Prostate gland (tissue), 2 donors: Measurements from ENCODE around the gene SFR1. TPM values are rescaled to one million over a fixed set of nuclear protein-coding genes. Genes with fewer than 3 reads are reported as not detected.

Source experiments
- DNase-seq: peaks from one replicate; pipeline ENCODE4 v3.0.0-alpha.2; 2019; ENCODE audit warnings: low spot score
- H3K27ac ChIP-seq, 2 donors: fragments of 200-600 bp; sonication (generic); 2 replicates each; pipeline ENCODE4 v1.5.1; 2017 to 2019
- H3K27me3 ChIP-seq: fragments of 200-600 bp; sonication (generic); replicated peaks from 2 replicates; pipeline ENCODE4 v1.5.1; 2019; ENCODE audit not compliant: insufficient read depth
- H3K36me3 ChIP-seq, 2 donors: fragments of 200-600 bp; sonication (generic); 1 replicate in 1 of 2; 2 replicates in 1 of 2; pipeline versions ENCODE4 v1.5.1 to v1.8.1; 2017 to 2019
- H3K4me1 ChIP-seq: fragments of 200-600 bp; sonication (generic); replicated peaks from 2 replicates; pipeline ENCODE4 v1.5.1; 2019
- H3K4me3 ChIP-seq, 2 donors: fragments of 200-600 bp; sonication (generic); 2 replicates each; pipeline ENCODE4 v1.5.1; 2017 to 2019
- H3K9me3 ChIP-seq: fragments of 200-600 bp; sonication (generic); 2 replicates; pipeline ENCODE4 v1.5.1; 2017
- POLR2A ChIP-seq: fragments of 450-650 bp; IDR thresholded peaks from one replicate; pipeline ENCODE4 v1.6.1; 2016; ENCODE audit warnings: antibody characterized with exemption, mild to moderate bottlenecking
- POLR2AphosphoS5 ChIP-seq: sonication (generic); formaldehyde crosslinking; IDR thresholded peaks from one replicate; pipeline ENCODE4 v1.6.1; 2017; ENCODE audit warnings: antibody characterized with exemption
- WGBS: methylation state at CpG from one replicate; pipeline ENCODE4 v1.1.5; 2018; 5-methylcytosine and 5-hydroxymethylcytosine counted together
- intact Hi-C: fragments of 100-400 bp; cut with DNase I; formaldehyde crosslinking; loops from one replicate; pipeline ENCODE4 v1.14.2; 2022
- total RNA-seq, 2 donors: library from RNA; depleted of rRNA; stranded (reverse); fragments of >200 nt; gene quantifications; one replicate each; pipeline ENCODE4 v1.1.0, GENCODE V29; 2016
- TF ChIP-seq, protein P1 (sequence below), 4 experiments: fragments of 200-600 bp in 2 of 4; fragments of 450-650 bp in 2 of 4; sonication (generic) in 2 of 4; IDR thresholded peaks; 1 replicate in 3 of 4; 2 replicates in 1 of 4; pipeline ENCODE4 v1.5.1; 2016 to 2019; ENCODE audit warnings: antibody characterized with exemption in 4 of 4, mild to moderate bottlenecking in 2 of 4, moderate library complexity in 2 of 4

The SFR1 gene, protein sequence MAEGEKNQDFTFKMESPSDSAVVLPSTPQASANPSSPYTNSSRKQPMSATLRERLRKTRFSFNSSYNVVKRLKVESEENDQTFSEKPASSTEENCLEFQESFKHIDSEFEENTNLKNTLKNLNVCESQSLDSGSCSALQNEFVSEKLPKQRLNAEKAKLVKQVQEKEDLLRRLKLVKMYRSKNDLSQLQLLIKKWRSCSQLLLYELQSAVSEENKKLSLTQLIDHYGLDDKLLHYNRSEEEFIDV
- total RNA-seq, result 10 to 100 TPM in 1 of 2 donors, 1 to 10 TPM in 1; 8.1 to 16.3 TPM

DNA sequence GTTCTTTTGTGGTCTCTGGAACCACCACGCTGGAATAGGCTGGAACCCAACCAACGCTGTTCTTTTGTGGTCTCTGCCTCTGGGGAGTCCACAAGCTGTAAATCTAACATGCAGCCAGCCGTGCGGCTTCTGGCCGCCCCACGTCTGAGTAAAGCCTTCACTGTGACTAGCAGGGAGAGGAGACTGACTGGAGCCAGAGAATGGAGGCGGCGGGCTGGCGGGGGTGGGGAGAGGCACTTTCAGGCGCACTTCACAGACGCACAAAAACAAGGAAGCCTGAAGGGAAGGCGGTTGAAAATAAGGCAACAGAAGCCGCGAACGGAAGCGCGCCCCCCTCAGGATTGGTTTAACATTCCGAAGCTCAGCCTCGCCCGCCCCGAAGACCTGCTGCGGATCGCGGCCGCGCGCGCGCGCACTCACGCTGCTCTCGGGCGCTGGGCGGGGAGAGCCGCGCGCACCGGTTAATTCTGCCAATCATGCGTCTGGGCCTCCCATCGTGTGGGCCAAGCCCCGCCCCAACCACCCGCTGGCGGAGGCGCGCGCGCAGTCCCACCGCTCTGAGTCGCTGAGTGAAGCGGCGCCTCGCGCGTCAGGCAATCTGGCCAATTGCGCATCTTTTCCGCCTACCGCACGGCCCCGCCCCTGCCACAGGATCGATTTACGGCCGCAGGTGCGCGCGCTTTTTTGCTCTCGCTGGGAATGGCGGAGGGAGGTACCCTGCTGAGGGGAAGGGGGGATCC lies at the start of gene SFR1:
TSS of gene SFR1 (plus strand) at position 687 of the 740 bp plus-strand sequence. CDS start at position 700, 13 bp downstream.
- TF ChIP-seq POLR2A, result peak; percentile 87
- peak; percentile 95 for TF ChIP-seq POLR2AphosphoS5
- TF ChIP-seq, protein P1, sequence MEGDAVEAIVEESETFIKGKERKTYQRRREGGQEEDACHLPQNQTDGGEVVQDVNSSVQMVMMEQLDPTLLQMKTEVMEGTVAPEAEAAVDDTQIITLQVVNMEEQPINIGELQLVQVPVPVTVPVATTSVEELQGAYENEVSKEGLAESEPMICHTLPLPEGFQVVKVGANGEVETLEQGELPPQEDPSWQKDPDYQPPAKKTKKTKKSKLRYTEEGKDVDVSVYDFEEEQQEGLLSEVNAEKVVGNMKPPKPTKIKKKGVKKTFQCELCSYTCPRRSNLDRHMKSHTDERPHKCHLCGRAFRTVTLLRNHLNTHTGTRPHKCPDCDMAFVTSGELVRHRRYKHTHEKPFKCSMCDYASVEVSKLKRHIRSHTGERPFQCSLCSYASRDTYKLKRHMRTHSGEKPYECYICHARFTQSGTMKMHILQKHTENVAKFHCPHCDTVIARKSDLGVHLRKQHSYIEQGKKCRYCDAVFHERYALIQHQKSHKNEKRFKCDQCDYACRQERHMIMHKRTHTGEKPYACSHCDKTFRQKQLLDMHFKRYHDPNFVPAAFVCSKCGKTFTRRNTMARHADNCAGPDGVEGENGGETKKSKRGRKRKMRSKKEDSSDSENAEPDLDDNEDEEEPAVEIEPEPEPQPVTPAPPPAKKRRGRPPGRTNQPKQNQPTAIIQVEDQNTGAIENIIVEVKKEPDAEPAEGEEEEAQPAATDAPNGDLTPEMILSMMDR (IDR thresholded peaks at IDR 0.05), result peak; percentile 48 to 83 (median 64)
- under 1% methylated on average over 67 of the region's 67 CpGs for WGBS
- intact Hi-C loops, result loop anchor here (5.0 to 10.0 kb wide), 3 partner anchors 143 to 234 kb away; partner anchors contain the start of genes GSTO2 and SLK

DNA sequence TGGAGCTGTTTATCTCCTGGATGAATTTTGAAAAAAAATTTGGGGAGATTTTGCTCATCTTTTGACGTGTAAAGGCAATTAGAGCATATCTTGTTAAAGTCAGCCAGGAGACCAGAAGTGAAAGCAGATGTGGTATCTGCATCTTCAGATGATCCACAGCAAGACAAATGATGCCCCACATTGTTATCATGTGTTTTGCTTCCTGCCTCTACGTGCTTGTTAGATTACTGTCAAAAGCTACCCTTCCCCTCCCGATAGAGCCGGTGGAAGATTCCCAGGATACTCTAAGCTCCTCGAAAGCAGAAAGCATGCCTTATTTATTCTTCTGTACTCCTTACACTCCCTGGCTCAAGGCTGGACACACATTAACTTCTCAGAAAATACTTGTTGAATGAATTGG lies 49.2 kb upstream of the SFR1 start:
- Histone ChIP-seq H3K4me1 (no peaks in the 10 kb centered on the region), H3K9me3 (no peaks in the 10 kb centered on the region), H3K4me3 (no peak overlapping the region), H3K27ac (no peak overlapping the region), H3K36me3 (no peaks in the 10 kb centered on the region), H3K27me3 (no peaks in the 10 kb centered on the region)
- TF ChIP-seq POLR2A (no peak), POLR2AphosphoS5 (no peak)
- TF ChIP-seq, protein P1 (IDR thresholded peaks at IDR 0.05), result no peak
- WGBS, result 66% methylated on average over 5 of the region's 5 CpGs
- intact Hi-C loops, result no loop called here
- no peak for DNase-seq

More for the DNA sequence above, at the start of gene SFR1:
- DNase-seq, result peak; percentile 99
- Histone ChIP-seq H3K36me3 (no peaks in the 10 kb centered on the region), H3K9me3 (no peaks in the 10 kb centered on the region), H3K4me3 (peak within 1 kb of the TSS; percentile 63 to 71), H3K4me1 (peaks cover 3% of the 10 kb centered on the region), H3K27me3 (no peaks in the 10 kb centered on the region), H3K27ac (peak within 1 kb of the TSS; percentile 93 to 98)

DNA sequence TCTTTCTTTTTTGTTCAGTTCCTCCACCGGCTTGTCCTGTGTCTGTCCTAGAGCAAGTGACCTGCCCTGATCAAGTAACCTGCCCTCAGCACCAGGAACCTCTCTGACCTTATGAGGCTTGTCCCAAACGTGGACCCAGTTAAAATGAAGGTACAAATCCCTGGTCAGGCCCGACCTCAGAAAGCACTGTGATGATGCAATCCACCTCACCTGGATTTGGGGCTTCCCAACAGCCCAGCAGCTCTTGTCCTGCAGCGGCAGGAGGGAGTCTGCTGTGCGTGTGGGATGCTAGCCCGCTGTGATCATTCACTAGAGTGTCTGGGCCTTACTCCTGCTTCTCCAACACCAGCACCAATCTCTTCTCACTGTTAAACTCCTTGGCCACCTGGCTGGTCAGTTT lies 47.5 kb upstream of the SFR1 start:
- intact Hi-C loops, result no loop called here
- no peaks in the 10 kb centered on the region for H3K27me3 ChIP-seq

DNA sequence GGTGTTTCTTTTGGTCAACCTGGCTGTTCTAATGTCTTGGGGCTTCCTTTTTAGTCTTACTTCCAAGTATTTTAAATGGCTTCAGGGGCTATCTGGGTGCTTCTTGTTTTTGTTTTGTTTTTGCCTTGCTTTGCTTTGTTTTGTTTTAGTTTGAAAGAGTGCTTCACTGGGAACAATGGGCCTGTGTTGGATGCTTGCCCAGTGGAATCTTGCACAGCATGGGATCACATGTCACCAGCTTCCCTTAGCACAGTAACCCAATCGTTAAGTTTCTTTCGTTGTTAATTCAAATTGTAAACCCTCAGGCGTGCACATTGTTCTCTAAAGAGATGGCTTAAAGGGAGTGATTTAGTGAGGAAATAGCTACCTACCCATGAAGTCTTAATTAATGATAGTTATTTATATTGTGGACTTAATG lies 45.2 kb upstream of the SFR1 start:
- no peaks in the 10 kb centered on the region for H3K36me3 ChIP-seq
- TF ChIP-seq POLR2AphosphoS5 (peak; percentile 30), POLR2A (no peak)
- H3K9me3 ChIP-seq, result no peaks in the 10 kb centered on the region
- no peaks in the 10 kb centered on the region for H3K4me1 ChIP-seq
- H3K4me3 ChIP-seq, result no peak overlapping the region
- 12% methylated on average over 3 of the region's 3 CpGs for WGBS
- DNase-seq, result peak; percentile 36
- H3K27ac ChIP-seq, result no peak overlapping the region
- intact Hi-C loops, result no loop called here
- H3K27me3 ChIP-seq, result no peaks in the 10 kb centered on the region

More for the DNA sequence above, 47.5 kb upstream of the SFR1 start:
- no peak for TF ChIP-seq POLR2A
- no peak for TF ChIP-seq POLR2AphosphoS5
- TF ChIP-seq, protein P1 (IDR thresholded peaks at IDR 0.05), result no peak
- Histone ChIP-seq H3K4me3 (no peak overlapping the region), H3K9me3 (no peaks in the 10 kb centered on the region), H3K36me3 (no peaks in the 10 kb centered on the region), H3K27ac (no peak overlapping the region), H3K4me1 (no peaks in the 10 kb centered on the region)
- no peak for DNase-seq
- 87% methylated on average over 6 of the region's 6 CpGs for WGBS

DNA sequence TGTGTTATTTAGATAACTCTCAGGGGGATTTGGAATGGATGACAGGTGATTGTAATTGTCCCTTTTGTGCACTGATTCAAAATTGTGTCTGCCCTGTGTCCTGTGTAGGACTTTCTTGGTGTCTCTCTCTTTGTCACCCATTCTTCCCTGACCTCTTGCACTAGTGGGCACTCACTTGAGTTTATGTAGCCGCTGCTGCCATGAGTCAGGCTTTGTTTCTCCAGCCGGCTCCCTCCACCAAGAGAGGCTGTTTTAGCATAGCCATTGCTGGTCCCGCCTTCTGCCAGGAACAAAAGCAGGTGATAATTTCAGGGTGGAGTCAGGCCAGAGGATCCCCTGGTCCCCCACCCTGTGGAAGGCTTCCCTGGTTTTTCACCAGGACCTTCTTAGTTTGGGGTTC lies 44.7 kb upstream of the SFR1 start:
- no peaks in the 10 kb centered on the region for H3K9me3 ChIP-seq
- no peak overlapping the region for H3K27ac ChIP-seq
- intact Hi-C loops, result no loop called here
- DNase-seq, result no peak
- TF ChIP-seq POLR2AphosphoS5 (no peak), POLR2A (no peak)
- TF ChIP-seq, protein P1 (IDR thresholded peaks at IDR 0.05), result no peak
- H3K4me3 ChIP-seq, result no peak overlapping the region
- no peaks in the 10 kb centered on the region for H3K27me3 ChIP-seq
- no peaks in the 10 kb centered on the region for H3K4me1 ChIP-seq
- H3K36me3 ChIP-seq, result no peaks in the 10 kb centered on the region
- WGBS, result 73% methylated on average over 3 of the region's 3 CpGs
